Heart left ventricle (tissue), 13 donors: Measurements from ENCODE around the gene NFE2L3.

Experiments
- POLR2A ChIP-seq, 2 donors: fragments of 450-650 bp; IDR thresholded peaks; one replicate each; pipeline ENCODE4 v1.6.1; 2017; ENCODE audit warnings: antibody characterized with exemption in 2 of 2, mild to moderate bottlenecking in 2 of 2, moderate library complexity in 2 of 2
- TF ChIP-seq, protein P1 (sequence below), 12 donors: fragments of 200-600 bp; sonication (generic) in 4 of 12; IDR thresholded peaks; one replicate each; pipeline versions ENCODE4 v1.5.0 to v1.8.0; 2018 to 2022; ENCODE audit warnings: antibody characterized with exemption in 12 of 12, mild to moderate bottlenecking in 5 of 12
- donor health status: ischemic (EF 13 %, LVEDD 7.1; RV severe dilation, severe dysfunction).
- donor health status: DM: no; HTN: yes; CAD: no.
- donor health status: DM: no; HTN: no; CAD: no.
- donor health status: ischemic (EF 25% LVEDD 6.9; RV normal size, moderate dysfunction).
- donor health status: ischemic (EF 25% LVEDD 5.7; RV mildly dilated, moderate dysfunction).
- donor health status: ischemic (EF 35%, LVEDD 5.7; RV mildly dilated, moderate dysfunction).
- donor health status: nonischemic (EF 11% LVEDD 7.7; RV severe dilation, severe dysfunction).
- donor health status: DM: yes; HTN: yes; CAD: no.
- donor health status: PGD.
- donor health status: ischemic (EF 29% LVEDD 5.4; RV normal size, mild dysfunction).
- donor health status: nonischemic (EF 23%, LVEDD 6.1; RV moderate dilation, normal function).

GRCh38 chr7:26156451-26157420 is 4.7 kb downstream of the NFE2L3 start:
- TF ChIP-seq, protein P1, sequence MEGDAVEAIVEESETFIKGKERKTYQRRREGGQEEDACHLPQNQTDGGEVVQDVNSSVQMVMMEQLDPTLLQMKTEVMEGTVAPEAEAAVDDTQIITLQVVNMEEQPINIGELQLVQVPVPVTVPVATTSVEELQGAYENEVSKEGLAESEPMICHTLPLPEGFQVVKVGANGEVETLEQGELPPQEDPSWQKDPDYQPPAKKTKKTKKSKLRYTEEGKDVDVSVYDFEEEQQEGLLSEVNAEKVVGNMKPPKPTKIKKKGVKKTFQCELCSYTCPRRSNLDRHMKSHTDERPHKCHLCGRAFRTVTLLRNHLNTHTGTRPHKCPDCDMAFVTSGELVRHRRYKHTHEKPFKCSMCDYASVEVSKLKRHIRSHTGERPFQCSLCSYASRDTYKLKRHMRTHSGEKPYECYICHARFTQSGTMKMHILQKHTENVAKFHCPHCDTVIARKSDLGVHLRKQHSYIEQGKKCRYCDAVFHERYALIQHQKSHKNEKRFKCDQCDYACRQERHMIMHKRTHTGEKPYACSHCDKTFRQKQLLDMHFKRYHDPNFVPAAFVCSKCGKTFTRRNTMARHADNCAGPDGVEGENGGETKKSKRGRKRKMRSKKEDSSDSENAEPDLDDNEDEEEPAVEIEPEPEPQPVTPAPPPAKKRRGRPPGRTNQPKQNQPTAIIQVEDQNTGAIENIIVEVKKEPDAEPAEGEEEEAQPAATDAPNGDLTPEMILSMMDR (IDR thresholded peaks at IDR 0.05), result no peak
- no peak for TF ChIP-seq POLR2A (IDR thresholded peaks at IDR 0.05)
